ENCODE results near the gene PRAC2. TPM values are rescaled to one million over a fixed set of nuclear protein-coding genes. Genes with fewer than 3 reads are reported as not detected.
"Not testable (repeated sequence)": the region's sequence is repeated elsewhere in the genome, so short reads cannot be mapped to it uniquely, and the experiment has no call there.

The PRAC2 gene
- total RNA-seq, 4 donors from 2014 or later: 4.1 TPM; not detected in 3

DNA sequence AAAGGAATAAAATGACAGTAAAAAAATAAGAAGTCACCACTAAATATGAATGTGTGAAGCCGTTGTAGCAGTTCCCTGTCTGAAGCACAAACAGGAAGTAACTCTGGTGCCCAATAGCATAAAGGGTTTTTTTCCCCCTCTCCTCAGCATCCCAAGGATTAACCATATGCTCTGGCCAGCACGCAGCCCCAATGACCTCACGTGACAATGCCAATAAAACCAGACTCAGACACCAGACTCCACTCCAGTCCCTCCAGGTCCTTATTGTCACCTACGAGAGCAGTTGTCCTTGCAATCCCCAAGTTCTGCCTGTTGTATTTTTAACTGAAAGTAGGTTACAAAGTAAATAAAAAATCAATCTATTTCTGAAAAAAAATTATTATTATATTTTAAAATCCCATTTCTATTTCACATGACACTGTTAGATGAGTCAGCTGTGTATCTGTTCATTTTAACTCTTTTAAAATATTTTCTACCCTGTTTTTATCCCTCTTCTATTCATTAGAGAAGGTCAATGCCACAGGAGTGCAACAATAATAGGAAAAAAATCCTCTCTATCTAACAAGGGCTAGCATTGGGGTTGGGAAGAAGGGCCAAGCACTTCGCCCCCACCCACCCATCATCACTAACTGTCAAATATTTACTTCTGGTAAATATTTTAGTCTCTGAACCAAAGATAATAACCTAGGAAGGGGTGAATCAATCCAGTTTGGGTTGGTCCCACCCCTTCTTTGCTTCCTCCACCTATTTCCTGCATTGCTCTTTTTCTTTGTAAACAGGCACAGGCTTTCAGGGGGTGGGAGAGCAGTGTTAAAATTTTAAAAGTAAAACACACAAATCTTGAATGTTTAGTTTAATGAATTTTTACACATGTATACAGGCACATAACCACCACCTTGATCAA is 7.2 kb upstream of the PRAC2 start:
- TF ChIP-seq, protein P1, sequence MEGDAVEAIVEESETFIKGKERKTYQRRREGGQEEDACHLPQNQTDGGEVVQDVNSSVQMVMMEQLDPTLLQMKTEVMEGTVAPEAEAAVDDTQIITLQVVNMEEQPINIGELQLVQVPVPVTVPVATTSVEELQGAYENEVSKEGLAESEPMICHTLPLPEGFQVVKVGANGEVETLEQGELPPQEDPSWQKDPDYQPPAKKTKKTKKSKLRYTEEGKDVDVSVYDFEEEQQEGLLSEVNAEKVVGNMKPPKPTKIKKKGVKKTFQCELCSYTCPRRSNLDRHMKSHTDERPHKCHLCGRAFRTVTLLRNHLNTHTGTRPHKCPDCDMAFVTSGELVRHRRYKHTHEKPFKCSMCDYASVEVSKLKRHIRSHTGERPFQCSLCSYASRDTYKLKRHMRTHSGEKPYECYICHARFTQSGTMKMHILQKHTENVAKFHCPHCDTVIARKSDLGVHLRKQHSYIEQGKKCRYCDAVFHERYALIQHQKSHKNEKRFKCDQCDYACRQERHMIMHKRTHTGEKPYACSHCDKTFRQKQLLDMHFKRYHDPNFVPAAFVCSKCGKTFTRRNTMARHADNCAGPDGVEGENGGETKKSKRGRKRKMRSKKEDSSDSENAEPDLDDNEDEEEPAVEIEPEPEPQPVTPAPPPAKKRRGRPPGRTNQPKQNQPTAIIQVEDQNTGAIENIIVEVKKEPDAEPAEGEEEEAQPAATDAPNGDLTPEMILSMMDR (IDR thresholded peaks at IDR 0.05): no peak
- no peak for TF ChIP-seq POLR2A (IDR thresholded peaks at IDR 0.05)
- no peak for TF ChIP-seq POLR2AphosphoS5 (IDR thresholded peaks at IDR 0.05)
- no peak for TF ChIP-seq EP300 (IDR thresholded peaks at IDR 0.05; ENCODE audit: low read depth)
- no peaks in the 10 kb centered on the region for H3K9me3 ChIP-seq
- in situ Hi-C loops (cut with MboI; ENCODE audit: low pct_ligation_motif_present in 1 of 4, low pct_unique_long_range_greater_than_20kb in 1 of 4, low sequenced_read_pairs in 3 of 4) (no loop called here), intact Hi-C loops (cut with DNase I; ENCODE audit: low total_unique reads) (no loop called here)
- no peak for DNase-seq
- no peak overlapping the region for H3K27ac ChIP-seq
- peaks cover 98% of the 10 kb centered on the region for H3K27me3 ChIP-seq
- 23 to 24% methylated on average over 4 to 5 of the region's 5 CpGs for WGBS, 2 donors (ENCODE audit: low coverage in 1 of 2)
- no peaks in the 10 kb centered on the region for H3K36me3 ChIP-seq
- H3K4me1 ChIP-seq: peaks cover 9 to 20% (median 14%) of the 10 kb centered on the region in 4 donors
- no peak overlapping the region for H3K4me3 ChIP-seq

DNA sequence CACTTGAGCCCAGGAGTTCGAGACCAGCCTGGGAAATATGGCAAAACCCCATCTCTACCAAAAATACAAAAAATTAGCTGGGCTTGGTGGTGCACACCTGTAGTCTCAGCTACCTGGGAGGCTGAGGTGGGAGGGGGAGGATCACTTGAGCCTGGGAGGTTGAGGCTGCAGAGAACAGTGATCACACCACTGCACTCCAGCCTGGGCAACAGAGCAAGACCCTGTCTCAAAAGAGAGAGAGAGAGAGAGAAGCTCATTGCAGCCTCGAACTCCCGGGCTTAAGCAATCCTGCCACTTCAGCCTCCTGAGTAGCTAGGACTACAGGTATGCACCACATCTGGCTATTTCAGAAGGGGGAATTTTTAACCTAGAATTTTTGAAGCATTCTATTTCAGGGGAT is 6.4 kb upstream of the PRAC2 start:
- DNase-seq; H3K9me3 ChIP-seq; in situ Hi-C loops (cut with MboI; ENCODE audit: low pct_ligation_motif_present in 1 of 4, low pct_unique_long_range_greater_than_20kb in 1 of 4, low sequenced_read_pairs in 3 of 4); H3K4me3 ChIP-seq; intact Hi-C loops (cut with DNase I; ENCODE audit: low total_unique reads); H3K36me3 ChIP-seq; H3K27ac ChIP-seq: not testable (repeated sequence)
- WGBS, 2 donors (ENCODE audit: low coverage in 1 of 2): 50 to 54% methylated on average over 2 to 3 of the region's 3 CpGs
- Histone ChIP-seq H3K27me3 (peaks cover 98% of the 10 kb centered on the region), H3K4me1 (peaks cover 9 to 20% (median 14%) of the 10 kb centered on the region in 4 donors)

DNA sequence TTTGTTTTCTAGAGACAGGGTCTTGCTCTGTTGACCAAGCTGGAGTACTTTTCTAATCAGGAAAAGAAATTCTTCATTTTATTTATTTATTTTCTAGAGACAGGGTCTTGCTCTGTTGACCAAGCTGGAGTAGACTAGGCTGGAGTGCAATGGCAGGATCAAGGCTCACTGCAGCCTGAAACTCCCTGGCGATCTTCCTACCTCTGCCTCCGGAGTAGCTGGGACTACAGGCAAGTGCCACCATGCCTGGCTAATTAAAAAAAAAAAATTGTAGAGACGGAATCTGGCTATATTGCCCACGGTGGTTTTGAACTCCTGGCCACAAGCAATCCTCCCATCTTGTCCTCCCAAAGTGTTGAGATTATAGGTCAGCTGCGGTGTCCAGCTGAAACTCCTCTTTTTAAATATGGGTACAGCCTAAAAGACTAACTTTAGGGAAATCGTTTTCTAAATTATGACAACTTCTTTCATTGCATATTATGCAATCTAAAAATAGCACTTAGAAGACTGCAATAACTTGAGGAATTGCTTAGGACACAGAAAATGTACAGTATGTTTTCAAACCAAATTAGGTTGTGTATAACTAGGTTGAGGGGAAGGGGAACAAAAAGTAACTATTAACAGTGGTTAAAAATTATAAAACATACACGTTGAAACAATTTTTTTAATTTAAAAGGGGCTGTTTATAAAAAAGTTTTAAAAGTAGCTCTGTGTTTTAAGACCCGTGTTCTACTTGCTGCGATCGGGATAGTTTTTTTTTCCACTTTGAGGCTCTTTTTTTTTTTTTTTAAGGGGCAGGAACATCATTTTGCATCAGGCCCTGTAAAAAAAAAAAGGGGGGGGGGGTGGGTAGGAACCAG is 5.4 kb upstream of the PRAC2 start:
- DNase-seq: no peak
- no peaks in the 10 kb centered on the region for H3K36me3 ChIP-seq
- H3K4me3 ChIP-seq: peak overlapping the region in 1 of 4 donors; percentile 43
- H3K9me3 ChIP-seq: no peaks in the 10 kb centered on the region
- H3K27ac ChIP-seq: peak overlapping the region in 1 of 4 donors; percentile 74
- 5 to 15% methylated on average over 8 to 10 of the region's 10 CpGs for WGBS, 2 donors (ENCODE audit: low coverage in 1 of 2)
- peaks cover 98% of the 10 kb centered on the region for H3K27me3 ChIP-seq
- in situ Hi-C loops (cut with MboI; ENCODE audit: low pct_ligation_motif_present in 1 of 4, low pct_unique_long_range_greater_than_20kb in 1 of 4, low sequenced_read_pairs in 3 of 4): no loop called here
- TF ChIP-seq, protein P1 (IDR thresholded peaks at IDR 0.05): no peak
- TF ChIP-seq POLR2AphosphoS5 (IDR thresholded peaks at IDR 0.05): no peak
- no peak for TF ChIP-seq POLR2A (IDR thresholded peaks at IDR 0.05)
- TF ChIP-seq EP300 (IDR thresholded peaks at IDR 0.05; ENCODE audit: low read depth): no peak
- intact Hi-C loops (cut with DNase I; ENCODE audit: low total_unique reads): no loop called here
- H3K4me1 ChIP-seq: peaks cover 9 to 20% (median 14%) of the 10 kb centered on the region in 4 donors

DNA sequence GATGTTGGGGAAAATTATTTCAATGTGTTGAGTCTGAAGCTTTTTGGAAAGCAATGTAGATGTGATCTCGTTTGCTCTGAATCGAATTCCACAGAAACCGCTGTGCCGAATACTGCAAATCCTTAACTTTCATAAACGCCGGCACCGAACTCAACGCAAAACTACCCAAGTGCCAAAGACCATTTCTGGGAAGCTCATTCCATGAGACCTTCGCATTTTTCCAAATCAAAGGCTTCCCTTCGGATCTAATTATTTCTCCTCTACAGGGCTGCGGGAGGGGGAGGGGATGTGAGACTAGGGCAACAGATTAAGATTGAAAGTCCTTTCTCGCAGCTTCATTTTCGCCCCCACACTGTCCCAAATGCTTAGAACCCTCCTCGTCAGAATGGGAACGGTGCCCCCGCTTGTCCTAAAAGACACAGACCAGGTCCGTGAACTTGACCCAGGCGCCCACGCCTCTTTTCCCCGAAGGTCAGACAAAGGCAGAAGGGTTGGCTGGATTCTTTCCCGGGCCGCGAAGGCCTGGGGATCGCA is 4.7 kb upstream of the PRAC2 start:
- in situ Hi-C loops (cut with MboI; ENCODE audit: low pct_ligation_motif_present in 1 of 4, low pct_unique_long_range_greater_than_20kb in 1 of 4, low sequenced_read_pairs in 3 of 4): no loop called here
- peaks cover 100% of the 10 kb centered on the region for H3K27me3 ChIP-seq
- no peaks in the 10 kb centered on the region for H3K36me3 ChIP-seq
- peaks cover 9 to 26% (median 18%) of the 10 kb centered on the region in 4 donors for H3K4me1 ChIP-seq
- no peak for DNase-seq
- TF ChIP-seq POLR2AphosphoS5 (IDR thresholded peaks at IDR 0.05) (no peak), EP300 (IDR thresholded peaks at IDR 0.05; ENCODE audit: low read depth) (no peak), POLR2A (IDR thresholded peaks at IDR 0.05) (no peak)
- TF ChIP-seq, protein P1 (IDR thresholded peaks at IDR 0.05): no peak
- WGBS, 2 donors (ENCODE audit: low coverage in 1 of 2): 14 to 30% methylated on average over 2 to 24 of the region's 24 CpGs
- H3K9me3 ChIP-seq: no peaks in the 10 kb centered on the region
- intact Hi-C loops (cut with DNase I; ENCODE audit: low total_unique reads): no loop called here
- H3K4me3 ChIP-seq: peak overlapping the region in 2 of 4 donors; percentile 14 to 43
- H3K27ac ChIP-seq: peak overlapping the region in 1 of 4 donors; percentile 74

Data from transverse colon (tissue), 4 donors.